ENCODE data around the gene JAK2. TPM values are rescaled to one million over a fixed set of nuclear protein-coding genes. Genes with fewer than 3 reads are reported as not detected.

The JAK2 gene
- total and polyA plus RNA-seq, 2 donors (not counting 3 experiments of a cell fraction or from before 2014, with no cell fraction given), result 2.1 to 10.3 TPM

DNA sequence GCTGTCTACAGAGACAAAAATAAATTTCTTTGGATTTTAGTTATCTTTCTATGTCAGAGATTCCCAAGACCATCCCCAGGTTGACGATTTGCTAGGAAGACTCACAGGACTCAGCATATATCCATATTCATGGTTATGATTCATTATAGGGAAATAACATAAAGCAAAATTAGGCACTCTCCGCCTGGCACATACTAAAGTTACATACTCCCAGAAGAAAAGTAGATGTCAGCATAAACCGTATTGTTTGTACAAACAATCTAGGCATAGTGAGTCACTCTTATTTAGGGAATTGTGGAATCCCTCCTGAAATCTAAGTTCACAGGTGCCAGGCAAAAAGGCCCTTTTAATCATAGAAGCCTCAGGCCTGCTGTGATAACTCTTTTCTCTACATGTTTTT, 137.4 kb downstream of the JAK2 start:
- dilution Hi-C loops (cut with MboI; ENCODE audit: extremely low pct_ligation_motif_present, low sequenced_read_pairs), result no loop called here
- FAIRE-seq, result no peak
- H3K4me2 ChIP-seq (ENCODE audit: insufficient read depth, low read length), result no peak overlapping the region

DNA sequence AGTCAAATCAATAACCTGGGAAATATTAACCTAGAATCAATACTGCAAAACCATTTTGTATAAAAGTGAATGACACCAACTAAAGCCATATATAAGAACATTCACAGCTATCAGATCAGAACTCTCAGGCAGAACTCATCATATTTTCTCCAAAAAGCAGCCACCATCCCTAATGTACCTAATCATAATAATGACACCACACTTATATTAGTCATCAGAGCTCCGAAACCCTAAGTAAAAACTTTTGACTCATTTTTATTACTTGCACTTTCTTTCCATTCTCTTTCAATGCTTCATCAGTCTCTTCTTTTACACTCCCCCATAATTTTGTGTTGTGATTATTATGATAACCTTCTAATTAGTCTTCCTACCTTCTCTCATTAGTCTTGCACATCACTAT, 155.1 kb downstream of the JAK2 start:
- DNase-seq (ENCODE audit: low read depth, low spot score) (no peak), FAIRE-seq (no peak)
- Histone ChIP-seq H2AFZ (ENCODE audit: low read depth, low read length) (no peak overlapping the region), H3K4me1 (ENCODE audit: control insufficient read depth, extremely low read depth, insufficient read depth, low read length) (no peaks in the 10 kb centered on the region), H3K27me3 (ENCODE audit: control insufficient read depth in 2 of 2, insufficient read depth in 2 of 2, low read length in 2 of 2) (no peaks in the 10 kb centered on the region), H3K36me3 (ENCODE audit: control insufficient read depth in 2 of 2, extremely low read depth in 1 of 2, insufficient read depth in 2 of 2, low read length in 2 of 2) (no peaks in the 10 kb centered on the region), H3K9me1 (replicated peaks; ENCODE audit: control insufficient read depth, extremely low read depth, insufficient read depth, low read length) (no peaks in the 10 kb centered on the region), H4K20me1 (replicated peaks; ENCODE audit: control insufficient read depth, extremely low read depth, insufficient read depth, low read length) (no peaks in the 10 kb centered on the region), H3K79me2 (ENCODE audit: control insufficient read depth, insufficient read depth, low read length) (no peaks in the 10 kb centered on the region), H3K4me3 (replicated peaks in 1 of 3; ENCODE audit: insufficient read depth in 1 of 3, low read depth in 1 of 3, low read length in 3 of 3) (no peak overlapping the region), H3K27ac (ENCODE audit: insufficient read depth, low read depth, low read length) (no peak overlapping the region), H3K4me2 (ENCODE audit: insufficient read depth, low read length) (no peak overlapping the region), H3K9ac (replicated peaks; ENCODE audit: extremely low read depth, insufficient read depth, low read length) (no peak overlapping the region), H3K9me3 (replicated peaks; ENCODE audit: control insufficient read depth, insufficient read depth, low read length) (no peaks in the 10 kb centered on the region)
- ChIA-PET POLR2A (no interaction called here), CTCF (no interaction called here)
- dilution Hi-C loops (cut with MboI; ENCODE audit: extremely low pct_ligation_motif_present, low sequenced_read_pairs) (no loop called here), intact Hi-C loops (cut with micrococcal nuclease) (no loop called here)
- TF ChIP-seq, protein P1, sequence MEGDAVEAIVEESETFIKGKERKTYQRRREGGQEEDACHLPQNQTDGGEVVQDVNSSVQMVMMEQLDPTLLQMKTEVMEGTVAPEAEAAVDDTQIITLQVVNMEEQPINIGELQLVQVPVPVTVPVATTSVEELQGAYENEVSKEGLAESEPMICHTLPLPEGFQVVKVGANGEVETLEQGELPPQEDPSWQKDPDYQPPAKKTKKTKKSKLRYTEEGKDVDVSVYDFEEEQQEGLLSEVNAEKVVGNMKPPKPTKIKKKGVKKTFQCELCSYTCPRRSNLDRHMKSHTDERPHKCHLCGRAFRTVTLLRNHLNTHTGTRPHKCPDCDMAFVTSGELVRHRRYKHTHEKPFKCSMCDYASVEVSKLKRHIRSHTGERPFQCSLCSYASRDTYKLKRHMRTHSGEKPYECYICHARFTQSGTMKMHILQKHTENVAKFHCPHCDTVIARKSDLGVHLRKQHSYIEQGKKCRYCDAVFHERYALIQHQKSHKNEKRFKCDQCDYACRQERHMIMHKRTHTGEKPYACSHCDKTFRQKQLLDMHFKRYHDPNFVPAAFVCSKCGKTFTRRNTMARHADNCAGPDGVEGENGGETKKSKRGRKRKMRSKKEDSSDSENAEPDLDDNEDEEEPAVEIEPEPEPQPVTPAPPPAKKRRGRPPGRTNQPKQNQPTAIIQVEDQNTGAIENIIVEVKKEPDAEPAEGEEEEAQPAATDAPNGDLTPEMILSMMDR (IDR thresholded peaks at IDR 0.05; ENCODE audit: extremely low read depth in 1 of 2, insufficient read depth in 1 of 2, low read depth in 1 of 2, low read length in 2 of 2), result no peak
- TF ChIP-seq GATA2 (IDR thresholded peaks at IDR 0.05; ENCODE audit: insufficient read depth, insufficient read length, low read depth, low read length), result no peak
- TF ChIP-seq MYC (IDR thresholded peaks at IDR 0.05; ENCODE audit: low read depth, low read length), result no peak
- no peak for TF ChIP-seq POLR2A (IDR thresholded peaks at IDR 0.05; ENCODE audit: low read depth, low read length)
- TF ChIP-seq, protein P2, sequence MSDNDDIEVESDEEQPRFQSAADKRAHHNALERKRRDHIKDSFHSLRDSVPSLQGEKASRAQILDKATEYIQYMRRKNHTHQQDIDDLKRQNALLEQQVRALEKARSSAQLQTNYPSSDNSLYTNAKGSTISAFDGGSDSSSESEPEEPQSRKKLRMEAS (IDR thresholded peaks at IDR 0.05; ENCODE audit: insufficient read depth, insufficient read length), result no peak
- TF ChIP-seq JUN (IDR thresholded peaks at IDR 0.05; ENCODE audit: borderline replicate concordance, insufficient read depth, insufficient read length, low read depth), result no peak
- TF ChIP-seq EZH2 (IDR thresholded peaks at IDR 0.05; ENCODE audit: borderline replicate concordance, low read depth, low read length, severe bottlenecking), result no peak
- TF ChIP-seq FOS (IDR thresholded peaks at IDR 0.05; ENCODE audit: borderline replicate concordance, insufficient read depth, low read length), result no peak
- no peak for TF ChIP-seq POLR2AphosphoS5 (IDR thresholded peaks at IDR 0.05; ENCODE audit: insufficient read depth, low read depth, low read length)
- BruUV-seq (replicated peaks), result no TSS peak

More for the DNA sequence above, 137.4 kb downstream of the JAK2 start:
- no peak overlapping the region for H3K4me3 ChIP-seq (replicated peaks in 1 of 3; ENCODE audit: insufficient read depth in 1 of 3, low read depth in 1 of 3, low read length in 3 of 3)
- H2AFZ ChIP-seq (ENCODE audit: low read depth, low read length), result no peak overlapping the region
- no peak overlapping the region for H3K9ac ChIP-seq (replicated peaks; ENCODE audit: extremely low read depth, insufficient read depth, low read length)
- H3K27ac ChIP-seq (ENCODE audit: insufficient read depth, low read depth, low read length), result no peak overlapping the region
- no TSS peak for BruUV-seq (replicated peaks)
- H3K36me3 ChIP-seq (ENCODE audit: control insufficient read depth in 2 of 2, extremely low read depth in 1 of 2, insufficient read depth in 2 of 2, low read length in 2 of 2), result no peaks in the 10 kb centered on the region
- no peaks in the 10 kb centered on the region for H4K20me1 ChIP-seq (replicated peaks; ENCODE audit: control insufficient read depth, extremely low read depth, insufficient read depth, low read length)
- ChIA-PET CTCF (no interaction called here), POLR2A (no interaction called here)
- H3K9me3 ChIP-seq (replicated peaks; ENCODE audit: control insufficient read depth, insufficient read depth, low read length), result no peaks in the 10 kb centered on the region
- no peaks in the 10 kb centered on the region for H3K27me3 ChIP-seq (ENCODE audit: control insufficient read depth in 2 of 2, insufficient read depth in 2 of 2, low read length in 2 of 2)
- no peaks in the 10 kb centered on the region for H3K79me2 ChIP-seq (ENCODE audit: control insufficient read depth, insufficient read depth, low read length)
- intact Hi-C loops (cut with micrococcal nuclease), result no loop called here
- TF ChIP-seq FOS (IDR thresholded peaks at IDR 0.05; ENCODE audit: borderline replicate concordance, insufficient read depth, low read length) (no peak), POLR2A (IDR thresholded peaks at IDR 0.05; ENCODE audit: low read depth, low read length) (no peak)
- H3K9me1 ChIP-seq (replicated peaks; ENCODE audit: control insufficient read depth, extremely low read depth, insufficient read depth, low read length), result no peaks in the 10 kb centered on the region
- no peaks in the 10 kb centered on the region for H3K4me1 ChIP-seq (ENCODE audit: control insufficient read depth, extremely low read depth, insufficient read depth, low read length)
- no peak for DNase-seq (ENCODE audit: low read depth, low spot score)
